Stimulated activated CD4-positive, alpha-beta T cell treated with anti-CD3 and anti-CD28 coated beads, TNF-alpha, amount 100 ng/mL, for 24 hours (primary cell): ENCODE results near the gene CACNA1G.

ENCODE experiments used
- DNase-seq, 3 experiments: peaks; one replicate each; pipeline ENCODE4 v3.0.0-alpha.2; 2020; ENCODE audit warnings: low read depth in 3 of 3

Gene CACNA1G

GRCh38 chr17:50566886-50567285, 6.4 kb downstream of the CACNA1G start:
- no peak for DNase-seq

DNA sequence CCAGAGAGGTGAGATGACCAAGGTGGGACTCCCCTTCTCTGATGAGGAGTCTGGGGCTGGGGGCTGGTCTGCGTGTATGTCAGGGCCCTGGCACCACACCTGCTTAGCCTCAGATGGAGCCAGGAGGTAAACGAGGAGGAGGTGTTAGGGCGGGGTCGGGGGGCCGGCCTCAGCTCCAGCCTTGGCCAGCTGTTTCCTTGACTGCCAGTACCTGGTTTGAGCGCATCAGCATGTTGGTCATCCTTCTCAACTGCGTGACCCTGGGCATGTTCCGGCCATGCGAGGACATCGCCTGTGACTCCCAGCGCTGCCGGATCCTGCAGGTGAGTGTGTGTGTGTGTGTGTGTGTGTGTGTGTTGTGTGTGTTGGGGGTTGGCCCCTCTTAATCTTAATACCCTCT, 8.1 kb downstream of the CACNA1G start:
- DNase-seq = no peak

- DNase-seq = no peak
These were observed 9.1 kb downstream of the CACNA1G start for GRCh38 chr17:50569592-50569991.

- DNase-seq = no peak
These were observed 9.5 kb downstream of the CACNA1G start for GRCh38 chr17:50570032-50570431.

DNA sequence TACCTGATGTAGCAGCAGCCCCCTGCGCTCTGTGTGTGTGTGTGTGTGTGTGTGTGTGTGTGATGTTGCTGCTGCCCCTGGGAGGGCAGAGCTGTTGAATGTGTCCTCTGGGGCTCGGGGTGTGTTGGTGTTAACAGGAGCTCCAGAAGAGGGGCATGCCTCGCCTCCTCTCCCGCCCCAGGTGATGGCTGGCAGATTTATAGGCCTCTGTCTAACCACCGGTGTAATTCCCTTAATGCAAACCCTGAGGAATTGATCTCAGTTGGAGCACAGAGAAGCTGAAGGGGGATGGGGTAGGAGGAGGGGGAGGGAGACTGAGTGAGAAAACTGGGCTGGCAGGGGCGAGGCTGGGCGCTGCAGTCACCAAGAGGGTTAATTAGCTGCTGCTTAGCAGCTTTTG, 10.0 kb downstream of the CACNA1G start:
- DNase-seq = no peak

- no peak for DNase-seq
These were observed 11.2 kb downstream of the CACNA1G start for GRCh38 chr17:50571681-50572080.

- DNase-seq = no peak
These were observed 12.0 kb downstream of the CACNA1G start for GRCh38 chr17:50572541-50572940.

- DNase-seq = no peak
These were observed 13.5 kb downstream of the CACNA1G start for GRCh38 chr17:50573866-50574611.

DNA sequence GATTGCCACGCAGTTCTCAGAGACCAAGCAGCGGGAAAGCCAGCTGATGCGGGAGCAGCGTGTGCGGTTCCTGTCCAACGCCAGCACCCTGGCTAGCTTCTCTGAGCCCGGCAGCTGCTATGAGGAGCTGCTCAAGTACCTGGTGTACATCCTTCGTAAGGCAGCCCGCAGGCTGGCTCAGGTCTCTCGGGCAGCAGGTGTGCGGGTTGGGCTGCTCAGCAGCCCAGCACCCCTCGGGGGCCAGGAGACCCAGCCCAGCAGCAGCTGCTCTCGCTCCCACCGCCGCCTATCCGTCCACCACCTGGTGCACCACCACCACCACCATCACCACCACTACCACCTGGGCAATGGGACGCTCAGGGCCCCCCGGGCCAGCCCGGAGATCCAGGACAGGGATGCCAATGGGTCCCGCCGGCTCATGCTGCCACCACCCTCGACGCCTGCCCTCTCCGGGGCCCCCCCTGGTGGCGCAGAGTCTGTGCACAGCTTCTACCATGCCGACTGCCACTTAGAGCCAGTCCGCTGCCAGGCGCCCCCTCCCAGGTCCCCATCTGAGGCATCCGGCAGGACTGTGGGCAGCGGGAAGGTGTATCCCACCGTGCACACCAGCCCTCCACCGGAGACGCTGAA, 15.2 kb downstream of the CACNA1G start:
- DNase-seq = no peak

GRCh38 chr17:50576864-50577263, 16.3 kb downstream of the CACNA1G start:
- DNase-seq = no peak

DNA sequence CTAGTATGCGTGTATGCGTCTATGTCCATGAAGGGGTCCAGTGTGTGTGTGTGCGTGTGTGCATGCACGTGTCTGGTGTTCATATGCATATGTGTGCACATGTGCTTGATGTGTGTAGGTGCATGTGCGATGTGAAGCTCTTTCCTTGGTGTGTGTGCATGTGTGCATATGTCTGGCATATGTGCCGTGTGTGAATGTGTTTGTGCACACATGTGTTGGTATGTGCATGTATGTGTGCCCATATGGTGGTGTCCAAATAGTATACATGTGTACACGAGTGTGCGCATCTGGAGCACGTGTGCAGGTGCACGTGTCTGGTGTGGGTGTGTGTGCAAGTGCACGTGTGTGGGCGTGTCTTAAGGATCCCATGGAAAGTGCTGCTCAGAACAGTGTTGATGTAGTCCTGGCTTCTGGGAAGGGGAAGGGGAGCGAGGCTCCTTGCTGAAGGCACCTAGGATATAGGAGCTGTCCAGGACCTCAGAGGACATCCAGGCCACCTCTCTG, 17.0 kb downstream of the CACNA1G start:
- DNase-seq = no peak

GRCh38 chr17:50578173-50578572, 17.7 kb downstream of the CACNA1G start:
- DNase-seq = no peak

- no peak for DNase-seq
These were observed 18.9 kb downstream of the CACNA1G start for GRCh38 chr17:50579399-50579798.

GRCh38 chr17:50580646-50581045, 20.1 kb downstream of the CACNA1G start:
- no peak for DNase-seq

DNA sequence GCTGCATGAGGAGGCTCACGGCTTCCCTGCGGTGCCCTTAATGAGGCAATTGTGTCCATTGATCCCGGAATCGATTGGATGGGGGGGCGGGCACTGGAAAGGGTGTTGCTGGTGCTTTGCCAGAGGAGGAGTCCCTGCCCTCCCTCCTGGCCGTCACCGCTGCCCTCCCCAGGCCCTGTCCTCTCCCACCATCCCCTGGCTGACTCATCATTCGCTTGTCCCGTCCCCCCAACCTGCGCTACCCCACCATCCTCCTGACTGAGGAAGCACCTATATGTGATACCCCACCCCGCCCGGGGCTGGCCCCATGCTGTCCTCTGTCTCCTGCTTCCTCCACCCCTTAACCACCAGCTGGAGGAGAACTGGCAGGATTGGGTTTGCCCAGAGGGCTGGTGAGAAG, 20.8 kb downstream of the CACNA1G start:
- DNase-seq = no peak

- DNase-seq = no peak
These were observed 22.2 kb downstream of the CACNA1G start for GRCh38 chr17:50582741-50583140.

DNA sequence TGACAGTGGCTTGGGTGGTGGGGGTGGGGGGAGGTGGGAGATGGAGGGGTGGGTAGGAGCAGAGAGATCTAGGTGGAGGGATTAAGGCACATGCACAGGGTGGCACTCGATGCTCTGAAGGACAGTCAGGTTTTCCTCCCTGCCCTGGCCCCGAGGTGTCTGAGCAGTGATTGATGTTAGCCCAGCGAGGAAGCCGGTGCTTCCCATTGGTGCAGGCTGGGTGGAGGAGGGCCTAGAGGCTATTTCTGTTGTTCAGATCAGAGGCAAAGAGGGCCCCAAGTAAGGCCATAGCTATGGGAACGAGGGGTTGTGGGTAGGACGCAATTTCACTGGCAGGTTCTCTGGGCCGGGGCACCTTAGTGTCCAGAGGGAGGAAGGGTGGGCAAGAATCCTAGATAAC, 23.1 kb downstream of the CACNA1G start:
- no peak for DNase-seq

GRCh38 chr17:50584116-50584515, 23.6 kb downstream of the CACNA1G start:
- no peak for DNase-seq

GRCh38 chr17:50584749-50585148, 24.2 kb downstream of the CACNA1G start:
- DNase-seq = no peak

GRCh38 chr17:50585346-50585745, 24.8 kb downstream of the CACNA1G start:
- no peak for DNase-seq

DNA sequence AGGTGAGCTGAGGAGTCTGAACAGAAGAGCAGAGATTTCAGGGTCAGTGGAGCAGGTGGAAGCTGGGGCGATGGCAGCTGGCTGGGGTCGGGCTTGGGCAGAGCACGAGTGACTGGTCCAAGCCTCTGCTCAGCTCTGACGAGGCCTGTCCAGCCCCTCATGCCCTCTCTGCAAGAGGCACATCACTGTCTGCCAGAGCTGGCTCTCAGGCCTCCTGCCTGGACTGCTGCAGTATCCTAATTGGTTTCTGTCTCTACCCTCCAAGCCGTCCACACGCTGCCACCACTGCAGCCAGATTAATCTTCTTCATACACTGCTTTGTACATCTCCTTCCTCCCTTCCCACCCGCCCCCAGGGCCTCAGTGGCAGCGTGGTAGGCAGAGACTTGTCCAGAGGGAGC, 25.4 kb downstream of the CACNA1G start:
- DNase-seq = no peak

- no peak for DNase-seq
These were observed 26.1 kb downstream of the CACNA1G start for GRCh38 chr17:50586421-50587247.

DNA sequence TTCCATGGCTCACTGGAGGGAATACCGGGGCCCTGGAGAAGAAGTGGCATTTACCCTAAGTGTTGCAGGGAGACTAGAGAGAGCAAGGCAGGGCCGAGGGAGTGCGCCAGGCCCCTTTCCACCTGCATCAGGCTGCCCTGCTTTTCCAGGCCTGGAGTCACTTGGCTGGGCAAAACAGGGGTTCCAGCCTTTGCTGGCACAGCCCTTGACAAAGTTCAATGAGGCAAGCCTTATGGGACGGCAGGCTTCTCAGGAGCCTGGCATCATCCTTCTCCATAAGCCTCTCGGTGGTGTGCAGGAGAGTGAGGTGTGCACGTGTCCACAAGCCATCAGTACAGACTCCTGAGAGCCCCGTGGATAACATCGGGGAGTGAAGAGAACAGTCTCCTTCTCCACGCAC, 27.1 kb downstream of the CACNA1G start:
- DNase-seq = no peak
